K562 (cell line): ENCODE data around the gene FAXC. TPM values are rescaled to one million over a fixed set of nuclear protein-coding genes. Genes with fewer than 3 reads are reported as not detected.

Experiments used
- GATAD2B ChIP-seq: fragments of 450-650 bp; IDR thresholded peaks from 2 replicates; pipeline ENCODE4 v1.6.1; 2017; ENCODE audit warnings: mild to moderate bottlenecking, borderline replicate concordance
- ILF3 ChIP-seq: fragments of 450-650 bp; IDR thresholded peaks from 2 replicates; pipeline ENCODE4 v1.6.1; 2018; ENCODE audit warnings: antibody characterized with exemption, mild to moderate bottlenecking, moderate library complexity, borderline replicate concordance
- KAT8 ChIP-seq: fragments of 450-650 bp; IDR thresholded peaks from 2 replicates; pipeline ENCODE4 v1.6.1; 2016; ENCODE audit warnings: low read depth, mild to moderate bottlenecking
- LEF1 ChIP-seq: fragments of 450-650 bp; IDR thresholded peaks from 2 replicates; pipeline ENCODE4 v1.6.1; 2016; ENCODE audit warnings: mild to moderate bottlenecking
- NELFE ChIP-seq: IDR thresholded peaks from 2 replicates; pipeline ENCODE4 v1.6.1; 2011; ENCODE audit warnings: mild to moderate bottlenecking; ENCODE audit not compliant: insufficient read depth, insufficient read length
- PRPF4 ChIP-seq: fragments of 200-400 bp; formaldehyde crosslinking; IDR thresholded peaks from one replicate; pipeline ENCODE4 v1.6.1; 2017; ENCODE audit warnings: low read length, low read depth, mild to moderate bottlenecking; ENCODE audit not compliant: insufficient read depth, poor library complexity, severe bottlenecking
- RHOXF2B ChIP-seq: fragments of 250-450 bp; sonication (Bioruptor Pico); conservative IDR thresholded peaks from 2 replicates; pipeline ENCODE4 v1.5.1; 2021
- TRIM28 ChIP-seq: fragments of 450-650 bp; IDR thresholded peaks from 2 replicates; pipeline ENCODE4 v1.6.1; 2017
- ZFPM2 ChIP-seq: fragments of 250-450 bp; sonication (Bioruptor Pico); IDR thresholded peaks from 2 replicates; pipeline ENCODE4 v1.5.1; 2022; ENCODE audit warnings: mild to moderate bottlenecking
- ZNF23 ChIP-seq: fragments of 250-450 bp; sonication (Bioruptor Pico); IDR thresholded peaks from 2 replicates; pipeline ENCODE4 v1.4.0; 2020; ENCODE audit warnings: mild to moderate bottlenecking
- ZNF408 ChIP-seq: fragments of 250-450 bp; sonication (Bioruptor Pico); IDR thresholded peaks from 2 replicates; pipeline ENCODE4 v1.4.0; 2020; ENCODE audit warnings: low read depth, mild to moderate bottlenecking, moderate library complexity
- polyA plus RNA-seq, 8 experiments: library from polyadenylated mRNA; depleted of rRNA in 4 of 8; stranded (reverse) in 5 of 8; unstranded in 3 of 8; fragments of >200 nt; fragmentation: Nextera tagmentation in 2 of 8; fragmentation: Illumina TruSeq in 1 of 8; extraction: Ambion mirVana in 2 of 8; extraction: Trizol in 1 of 8; gene quantifications; 2 replicates each; pipeline versions ENCODE4 v1.2.1 to v1.2.3, GENCODE V29; 2011 to 2014; ENCODE audit warnings: inconsistent platforms in 1 of 8, missing spikeins in 1 of 8
- total RNA-seq, 7 experiments: library from RNA; depleted of rRNA in 6 of 7; stranded (reverse); fragments of >200 nt in 6 of 7; fragmentation: Illumina TruSeq in 2 of 7; extraction: Trizol in 2 of 7; gene quantifications; 2 replicates each; pipeline versions ENCODE4 v1.2.1 to v1.2.3, GENCODE V29; 2011 to 2021; ENCODE audit warnings: low replicate concordance in 1 of 7
- TF ChIP-seq, protein P1 (sequence below): fragments of 450-650 bp; IDR thresholded peaks from 2 replicates; pipeline ENCODE4 v1.6.1; 2018; ENCODE audit warnings: mild to moderate bottlenecking, low read depth; ENCODE audit not compliant: partially characterized antibody
- TF ChIP-seq, protein P2 (sequence below): fragments of 200-600 bp; sonication (generic); IDR thresholded peaks from one replicate; pipeline ENCODE4 v1.6.1; 2012; ENCODE audit warnings: mild to moderate bottlenecking, low read depth, low read length, inconsistent platforms
- TF ChIP-seq, protein P3 (sequence below): sonication (generic); formaldehyde crosslinking; IDR thresholded peaks from 2 replicates; pipeline ENCODE4 v1.8.0; 2022; ENCODE audit warnings: mild to moderate bottlenecking, low read depth, missing genetic modification reagents

Gene FAXC
- total and polyA plus RNA-seq, 9 of the 15 experiments (the other 6 are each of a cell fraction or from before 2014, with no cell fraction given) = 0.06 to 0.40 (median 0.13) TPM; not detected in 5

DNA sequence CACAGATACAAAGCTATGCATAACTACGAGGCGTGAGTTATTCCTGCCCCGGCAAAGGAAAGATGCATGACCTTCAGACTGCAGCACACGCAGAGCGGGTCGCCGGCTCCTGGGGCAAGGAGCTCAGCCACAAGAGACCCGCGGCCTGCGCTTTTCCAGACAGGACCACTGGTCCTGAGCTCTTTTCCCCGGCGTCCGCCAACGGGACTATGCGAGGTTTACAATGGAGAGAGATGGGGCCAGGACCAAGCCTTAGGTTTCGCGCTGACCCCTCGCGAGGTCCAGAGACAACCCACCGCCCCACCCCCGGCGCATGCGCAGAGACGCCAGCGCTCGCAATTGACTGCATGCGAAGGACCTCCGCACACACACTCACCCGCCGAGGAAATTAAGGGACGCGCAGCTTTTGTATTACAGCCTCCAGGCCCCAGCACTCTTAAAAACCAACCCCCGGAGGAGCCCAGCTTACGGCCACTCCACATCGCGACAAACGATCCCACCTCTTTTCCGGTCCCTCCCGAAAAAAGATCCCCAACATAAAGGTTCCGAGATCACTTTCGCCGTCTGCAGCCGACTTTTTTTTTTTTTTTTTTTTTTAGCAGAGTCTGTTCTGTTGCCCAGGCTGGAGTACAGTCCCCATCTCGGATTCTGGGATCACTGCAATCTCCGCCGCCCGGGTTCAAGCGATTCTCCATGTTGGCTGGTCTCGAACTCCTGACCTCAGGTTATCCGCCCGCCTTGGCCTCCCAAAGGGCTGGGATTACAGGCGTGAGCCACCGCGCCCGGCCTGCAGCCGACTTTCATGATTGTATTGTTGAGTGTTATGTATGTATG lies 44.4 kb upstream of the FAXC start, which contains the start of gene COQ3 (continued):
- TF ChIP-seq, protein P1, sequence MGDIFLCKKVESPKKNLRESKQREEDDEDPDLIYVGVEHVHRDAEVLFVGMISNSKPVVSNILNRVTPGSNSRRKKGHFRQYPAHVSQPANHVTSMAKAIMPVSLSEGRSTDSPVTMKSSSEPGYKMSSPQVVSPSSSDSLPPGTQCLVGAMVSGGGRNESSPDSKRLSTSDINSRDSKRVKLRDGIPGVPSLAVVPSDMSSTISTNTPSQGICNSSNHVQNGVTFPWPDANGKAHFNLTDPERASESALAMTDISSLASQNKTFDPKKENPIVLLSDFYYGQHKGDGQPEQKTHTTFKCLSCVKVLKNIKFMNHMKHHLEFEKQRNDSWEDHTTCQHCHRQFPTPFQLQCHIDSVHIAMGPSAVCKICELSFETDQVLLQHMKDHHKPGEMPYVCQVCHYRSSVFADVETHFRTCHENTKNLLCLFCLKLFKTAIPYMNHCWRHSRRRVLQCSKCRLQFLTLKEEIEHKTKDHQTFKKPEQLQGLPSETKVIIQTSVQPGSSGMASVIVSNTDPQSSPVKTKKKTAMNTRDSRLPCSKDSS = no peak
- TF ChIP-seq LEF1 (no peak), ILF3 (no peak), NELFE (no peak), ZFPM2 (no peak), GATAD2B (no peak), RHOXF2B (no peak), ZNF23 (CRISPR knock-in tag) (no peak), TRIM28 (peak; percentile 61; the same call in 1 of the 2 replicates), KAT8 (no peak), PRPF4 (no peak), ZNF408 (CRISPR knock-in tag) (no peak)
- TF ChIP-seq, protein P2, sequence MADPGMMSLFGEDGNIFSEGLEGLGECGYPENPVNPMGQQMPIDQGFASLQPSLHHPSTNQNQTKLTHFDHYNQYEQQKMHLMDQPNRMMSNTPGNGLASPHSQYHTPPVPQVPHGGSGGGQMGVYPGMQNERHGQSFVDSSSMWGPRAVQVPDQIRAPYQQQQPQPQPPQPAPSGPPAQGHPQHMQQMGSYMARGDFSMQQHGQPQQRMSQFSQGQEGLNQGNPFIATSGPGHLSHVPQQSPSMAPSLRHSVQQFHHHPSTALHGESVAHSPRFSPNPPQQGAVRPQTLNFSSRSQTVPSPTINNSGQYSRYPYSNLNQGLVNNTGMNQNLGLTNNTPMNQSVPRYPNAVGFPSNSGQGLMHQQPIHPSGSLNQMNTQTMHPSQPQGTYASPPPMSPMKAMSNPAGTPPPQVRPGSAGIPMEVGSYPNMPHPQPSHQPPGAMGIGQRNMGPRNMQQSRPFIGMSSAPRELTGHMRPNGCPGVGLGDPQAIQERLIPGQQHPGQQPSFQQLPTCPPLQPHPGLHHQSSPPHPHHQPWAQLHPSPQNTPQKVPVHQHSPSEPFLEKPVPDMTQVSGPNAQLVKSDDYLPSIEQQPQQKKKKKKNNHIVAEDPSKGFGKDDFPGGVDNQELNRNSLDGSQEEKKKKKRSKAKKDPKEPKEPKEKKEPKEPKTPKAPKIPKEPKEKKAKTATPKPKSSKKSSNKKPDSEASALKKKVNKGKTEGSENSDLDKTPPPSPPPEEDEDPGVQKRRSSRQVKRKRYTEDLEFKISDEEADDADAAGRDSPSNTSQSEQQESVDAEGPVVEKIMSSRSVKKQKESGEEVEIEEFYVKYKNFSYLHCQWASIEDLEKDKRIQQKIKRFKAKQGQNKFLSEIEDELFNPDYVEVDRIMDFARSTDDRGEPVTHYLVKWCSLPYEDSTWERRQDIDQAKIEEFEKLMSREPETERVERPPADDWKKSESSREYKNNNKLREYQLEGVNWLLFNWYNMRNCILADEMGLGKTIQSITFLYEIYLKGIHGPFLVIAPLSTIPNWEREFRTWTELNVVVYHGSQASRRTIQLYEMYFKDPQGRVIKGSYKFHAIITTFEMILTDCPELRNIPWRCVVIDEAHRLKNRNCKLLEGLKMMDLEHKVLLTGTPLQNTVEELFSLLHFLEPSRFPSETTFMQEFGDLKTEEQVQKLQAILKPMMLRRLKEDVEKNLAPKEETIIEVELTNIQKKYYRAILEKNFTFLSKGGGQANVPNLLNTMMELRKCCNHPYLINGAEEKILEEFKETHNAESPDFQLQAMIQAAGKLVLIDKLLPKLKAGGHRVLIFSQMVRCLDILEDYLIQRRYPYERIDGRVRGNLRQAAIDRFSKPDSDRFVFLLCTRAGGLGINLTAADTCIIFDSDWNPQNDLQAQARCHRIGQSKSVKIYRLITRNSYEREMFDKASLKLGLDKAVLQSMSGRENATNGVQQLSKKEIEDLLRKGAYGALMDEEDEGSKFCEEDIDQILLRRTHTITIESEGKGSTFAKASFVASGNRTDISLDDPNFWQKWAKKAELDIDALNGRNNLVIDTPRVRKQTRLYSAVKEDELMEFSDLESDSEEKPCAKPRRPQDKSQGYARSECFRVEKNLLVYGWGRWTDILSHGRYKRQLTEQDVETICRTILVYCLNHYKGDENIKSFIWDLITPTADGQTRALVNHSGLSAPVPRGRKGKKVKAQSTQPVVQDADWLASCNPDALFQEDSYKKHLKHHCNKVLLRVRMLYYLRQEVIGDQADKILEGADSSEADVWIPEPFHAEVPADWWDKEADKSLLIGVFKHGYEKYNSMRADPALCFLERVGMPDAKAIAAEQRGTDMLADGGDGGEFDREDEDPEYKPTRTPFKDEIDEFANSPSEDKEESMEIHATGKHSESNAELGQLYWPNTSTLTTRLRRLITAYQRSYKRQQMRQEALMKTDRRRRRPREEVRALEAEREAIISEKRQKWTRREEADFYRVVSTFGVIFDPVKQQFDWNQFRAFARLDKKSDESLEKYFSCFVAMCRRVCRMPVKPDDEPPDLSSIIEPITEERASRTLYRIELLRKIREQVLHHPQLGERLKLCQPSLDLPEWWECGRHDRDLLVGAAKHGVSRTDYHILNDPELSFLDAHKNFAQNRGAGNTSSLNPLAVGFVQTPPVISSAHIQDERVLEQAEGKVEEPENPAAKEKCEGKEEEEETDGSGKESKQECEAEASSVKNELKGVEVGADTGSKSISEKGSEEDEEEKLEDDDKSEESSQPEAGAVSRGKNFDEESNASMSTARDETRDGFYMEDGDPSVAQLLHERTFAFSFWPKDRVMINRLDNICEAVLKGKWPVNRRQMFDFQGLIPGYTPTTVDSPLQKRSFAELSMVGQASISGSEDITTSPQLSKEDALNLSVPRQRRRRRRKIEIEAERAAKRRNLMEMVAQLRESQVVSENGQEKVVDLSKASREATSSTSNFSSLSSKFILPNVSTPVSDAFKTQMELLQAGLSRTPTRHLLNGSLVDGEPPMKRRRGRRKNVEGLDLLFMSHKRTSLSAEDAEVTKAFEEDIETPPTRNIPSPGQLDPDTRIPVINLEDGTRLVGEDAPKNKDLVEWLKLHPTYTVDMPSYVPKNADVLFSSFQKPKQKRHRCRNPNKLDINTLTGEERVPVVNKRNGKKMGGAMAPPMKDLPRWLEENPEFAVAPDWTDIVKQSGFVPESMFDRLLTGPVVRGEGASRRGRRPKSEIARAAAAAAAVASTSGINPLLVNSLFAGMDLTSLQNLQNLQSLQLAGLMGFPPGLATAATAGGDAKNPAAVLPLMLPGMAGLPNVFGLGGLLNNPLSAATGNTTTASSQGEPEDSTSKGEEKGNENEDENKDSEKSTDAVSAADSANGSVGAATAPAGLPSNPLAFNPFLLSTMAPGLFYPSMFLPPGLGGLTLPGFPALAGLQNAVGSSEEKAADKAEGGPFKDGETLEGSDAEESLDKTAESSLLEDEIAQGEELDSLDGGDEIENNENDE = no peak
- TF ChIP-seq, protein P3, sequence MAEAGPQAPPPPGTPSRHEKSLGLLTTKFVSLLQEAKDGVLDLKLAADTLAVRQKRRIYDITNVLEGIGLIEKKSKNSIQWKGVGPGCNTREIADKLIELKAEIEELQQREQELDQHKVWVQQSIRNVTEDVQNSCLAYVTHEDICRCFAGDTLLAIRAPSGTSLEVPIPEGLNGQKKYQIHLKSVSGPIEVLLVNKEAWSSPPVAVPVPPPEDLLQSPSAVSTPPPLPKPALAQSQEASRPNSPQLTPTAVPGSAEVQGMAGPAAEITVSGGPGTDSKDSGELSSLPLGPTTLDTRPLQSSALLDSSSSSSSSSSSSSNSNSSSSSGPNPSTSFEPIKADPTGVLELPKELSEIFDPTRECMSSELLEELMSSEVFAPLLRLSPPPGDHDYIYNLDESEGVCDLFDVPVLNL = no peak
